RKO (cell line): ENCODE results near the gene ZMYM3.

Experiments used
- DNase-seq: peaks from one replicate; pipeline ENCODE4 v3.0.0-alpha.2; 2016; ENCODE audit warnings: low spot score

The ZMYM3 gene

DNA sequence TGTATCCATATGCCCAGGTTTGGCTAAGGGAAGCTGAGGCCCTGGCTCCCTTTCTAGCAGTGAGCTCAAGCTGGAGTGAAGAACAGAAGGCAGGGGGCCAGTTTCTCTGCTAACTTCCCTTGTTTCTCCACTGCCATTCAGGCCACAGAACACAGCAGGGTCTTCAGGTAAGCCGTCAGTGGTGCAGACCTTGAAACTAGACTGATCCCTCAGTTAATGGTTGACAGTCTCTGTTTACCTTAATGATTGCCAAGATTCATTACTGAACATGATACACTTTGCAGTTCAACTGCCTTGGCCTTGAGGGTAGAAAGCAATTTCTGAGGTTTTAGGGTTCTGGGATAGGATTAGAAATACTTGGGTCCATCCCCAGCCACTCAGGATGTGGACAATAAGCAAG, 39.8 kb downstream of the ZMYM3 start:
- no peak for DNase-seq

DNA sequence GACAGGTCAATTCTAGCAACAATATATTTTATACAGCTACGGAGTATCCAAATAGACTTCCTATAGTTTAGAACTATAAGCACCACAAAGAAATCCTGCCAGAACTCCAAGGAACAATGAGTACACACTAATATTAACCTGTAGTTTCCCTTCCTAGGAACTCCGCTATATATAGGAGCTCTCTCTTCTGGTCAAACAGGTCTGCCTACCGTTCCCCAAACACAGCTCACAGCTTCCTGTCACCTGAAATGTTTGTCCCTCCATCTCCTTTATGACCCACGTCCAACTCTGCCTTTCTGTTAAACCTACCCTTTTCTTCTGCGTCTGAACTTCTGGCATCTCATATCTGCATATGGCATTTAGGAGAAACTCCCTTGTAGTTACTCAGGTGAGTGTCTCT, 41.4 kb downstream of the ZMYM3 start:
- DNase-seq: no peak

GRCh38 chrX:71210816-71211215, 43.1 kb downstream of the ZMYM3 start:
- DNase-seq: no peak

- DNase-seq: no peak
Observed at GRCh38 chrX:71199252-71200008, 54.5 kb downstream of the ZMYM3 start.

DNA sequence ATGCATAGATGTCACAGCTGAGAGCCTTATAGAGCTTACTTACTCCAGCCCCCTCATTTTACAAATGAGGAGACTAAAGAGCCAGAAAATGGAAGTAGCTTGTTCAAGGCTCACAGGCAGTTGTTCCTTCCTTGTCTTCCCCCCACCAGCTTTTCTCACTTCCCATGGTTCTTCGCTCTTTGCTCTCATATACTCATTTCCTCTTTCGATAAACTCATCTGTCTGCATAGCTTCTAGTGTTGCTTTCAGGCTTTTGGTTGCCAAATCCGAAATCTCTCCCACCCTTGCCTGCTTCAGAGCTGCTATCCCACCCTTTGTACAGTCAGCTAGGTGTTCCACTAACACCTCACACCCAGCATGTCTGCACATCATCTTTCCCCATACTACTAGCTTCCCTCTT, 55.9 kb downstream of the ZMYM3 start:
- DNase-seq: no peak

DNA sequence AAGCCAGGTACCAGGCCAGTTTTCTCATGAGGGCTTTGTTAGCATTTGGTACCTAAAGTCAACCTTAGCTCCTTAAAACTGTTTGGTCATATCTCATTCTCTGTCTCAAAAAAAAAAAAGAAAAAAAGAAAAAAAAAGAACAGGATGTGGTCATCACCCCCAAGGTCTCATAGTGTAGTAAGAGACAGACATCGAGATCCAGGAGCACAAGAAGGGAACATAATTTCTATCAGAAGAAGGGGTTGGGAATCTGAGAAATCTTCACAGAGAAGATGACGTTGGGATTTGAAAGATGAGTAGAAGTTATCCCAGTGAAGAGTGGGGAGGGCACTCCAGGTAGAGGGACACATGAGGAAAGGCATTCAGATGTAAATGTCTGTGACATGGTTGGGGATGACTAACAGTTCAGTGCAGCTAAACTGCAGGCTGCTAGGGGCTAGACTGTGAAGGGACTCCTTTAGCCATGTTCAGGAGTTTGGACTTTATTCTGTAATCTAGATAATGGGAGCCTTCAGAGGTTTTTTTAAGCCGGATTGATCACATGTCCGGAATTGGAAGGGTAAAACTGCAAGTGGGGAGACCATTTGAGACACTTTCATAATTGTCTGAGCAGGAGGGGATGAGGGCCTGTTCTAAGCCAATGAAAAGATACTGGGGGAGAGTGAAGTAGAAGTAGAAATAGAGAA, 57.8 kb downstream of the ZMYM3 start:
- DNase-seq: no peak

- no peak for DNase-seq
Observed at GRCh38 chrX:71191248-71191647, 62.7 kb downstream of the ZMYM3 start.
